Type B pancreatic cell (in vitro differentiated cells): ENCODE results near the gene HEYL. TPM values are rescaled to one million over a fixed set of nuclear protein-coding genes. Genes with fewer than 3 reads are reported as not detected.

ENCODE experiments used
- DNase-seq: peaks from one replicate; pipeline ENCODE4 v3.0.0; 2021; ENCODE audit warnings: mixed read lengths; ENCODE audit not compliant: unreplicated experiment; ENCODE audit errors: extremely low spot score
- H3K27ac Mint-ChIP-seq: 2 replicates; pipeline ENCODE4 v1.8.0; 2021; ENCODE audit warnings: mild to moderate bottlenecking, mixed read lengths
- H3K27me3 Mint-ChIP-seq: 2 replicates; pipeline ENCODE4 v1.8.0; 2021; ENCODE audit warnings: mixed read lengths
- H3K36me3 Mint-ChIP-seq: 2 replicates; pipeline ENCODE4 v1.8.0; 2021; ENCODE audit warnings: mixed read lengths
- H3K4me1 Mint-ChIP-seq: one replicate; pipeline ENCODE4 v1.8.0; 2021; ENCODE audit warnings: mixed read lengths; ENCODE audit not compliant: unreplicated experiment
- H3K4me3 Mint-ChIP-seq: 2 replicates; pipeline ENCODE4 v1.8.0; 2021; ENCODE audit warnings: mild to moderate bottlenecking, mixed read lengths
- H3K9me3 Mint-ChIP-seq: 2 replicates; pipeline ENCODE4 v1.8.0; 2021; ENCODE audit warnings: mixed read lengths
- total RNA-seq: library from RNA; stranded (reverse); gene quantifications from 2 replicates; pipeline ENCODE4 v1.2.1, GENCODE V29; 2021; ENCODE audit warnings: low replicate concordance
- TF ChIP-seq, protein P1 (sequence below): fragments of 200-600 bp; sonication (generic); conservative IDR thresholded peaks from 2 replicates; pipeline ENCODE4 v1.5.0; 2021; ENCODE audit warnings: antibody characterized with exemption, mild to moderate bottlenecking

The HEYL gene
- total RNA-seq, 1 donor from 2014 or later: 4.3 TPM

DNA sequence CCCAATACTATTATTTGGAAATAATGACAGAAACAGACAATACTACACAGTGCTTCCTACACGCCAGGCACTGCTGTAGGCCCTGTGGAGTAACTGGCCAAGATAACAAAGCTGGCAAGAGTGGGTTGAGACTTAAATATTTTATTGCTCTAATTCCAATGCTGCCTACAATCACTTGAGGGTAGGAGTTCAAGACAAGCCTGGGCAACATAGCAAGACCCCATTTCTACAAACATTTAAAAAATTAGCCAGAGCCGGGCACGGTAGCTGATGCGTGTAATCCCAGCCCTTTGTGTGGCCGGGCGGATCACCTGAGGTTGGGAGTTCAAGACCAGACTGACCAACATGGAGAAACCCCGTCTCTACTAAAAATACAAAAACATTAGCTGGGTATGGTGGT is 53.5 kb downstream of the HEYL start:
- Mint-ChIP-seq H3K9me3 (no peaks in the 10 kb centered on the region), H3K36me3 (no peaks in the 10 kb centered on the region)

GRCh38 chr1:39576016-39576657 is 63.3 kb downstream of the HEYL start:
- DNase-seq: no peak
- Mint-ChIP-seq H3K4me1 (peaks cover 33% of the 10 kb centered on the region), H3K4me3 (peak overlapping the region; percentile 95), H3K9me3 (no peaks in the 10 kb centered on the region), H3K27ac (peak overlapping the region; percentile 79), H3K27me3 (no peaks in the 10 kb centered on the region), H3K36me3 (peaks cover 33% of the 10 kb centered on the region)
- TF ChIP-seq, protein P1, sequence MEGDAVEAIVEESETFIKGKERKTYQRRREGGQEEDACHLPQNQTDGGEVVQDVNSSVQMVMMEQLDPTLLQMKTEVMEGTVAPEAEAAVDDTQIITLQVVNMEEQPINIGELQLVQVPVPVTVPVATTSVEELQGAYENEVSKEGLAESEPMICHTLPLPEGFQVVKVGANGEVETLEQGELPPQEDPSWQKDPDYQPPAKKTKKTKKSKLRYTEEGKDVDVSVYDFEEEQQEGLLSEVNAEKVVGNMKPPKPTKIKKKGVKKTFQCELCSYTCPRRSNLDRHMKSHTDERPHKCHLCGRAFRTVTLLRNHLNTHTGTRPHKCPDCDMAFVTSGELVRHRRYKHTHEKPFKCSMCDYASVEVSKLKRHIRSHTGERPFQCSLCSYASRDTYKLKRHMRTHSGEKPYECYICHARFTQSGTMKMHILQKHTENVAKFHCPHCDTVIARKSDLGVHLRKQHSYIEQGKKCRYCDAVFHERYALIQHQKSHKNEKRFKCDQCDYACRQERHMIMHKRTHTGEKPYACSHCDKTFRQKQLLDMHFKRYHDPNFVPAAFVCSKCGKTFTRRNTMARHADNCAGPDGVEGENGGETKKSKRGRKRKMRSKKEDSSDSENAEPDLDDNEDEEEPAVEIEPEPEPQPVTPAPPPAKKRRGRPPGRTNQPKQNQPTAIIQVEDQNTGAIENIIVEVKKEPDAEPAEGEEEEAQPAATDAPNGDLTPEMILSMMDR: no peak

More for the DNA sequence above, 53.5 kb downstream of the HEYL start:
- Mint-ChIP-seq H3K4me3 (no peak overlapping the region), H3K27me3 (peaks cover 4% of the 10 kb centered on the region), H3K27ac (no peak overlapping the region), H3K4me1 (no peaks in the 10 kb centered on the region)
- TF ChIP-seq, protein P1: no peak
- no peak for DNase-seq

DNA sequence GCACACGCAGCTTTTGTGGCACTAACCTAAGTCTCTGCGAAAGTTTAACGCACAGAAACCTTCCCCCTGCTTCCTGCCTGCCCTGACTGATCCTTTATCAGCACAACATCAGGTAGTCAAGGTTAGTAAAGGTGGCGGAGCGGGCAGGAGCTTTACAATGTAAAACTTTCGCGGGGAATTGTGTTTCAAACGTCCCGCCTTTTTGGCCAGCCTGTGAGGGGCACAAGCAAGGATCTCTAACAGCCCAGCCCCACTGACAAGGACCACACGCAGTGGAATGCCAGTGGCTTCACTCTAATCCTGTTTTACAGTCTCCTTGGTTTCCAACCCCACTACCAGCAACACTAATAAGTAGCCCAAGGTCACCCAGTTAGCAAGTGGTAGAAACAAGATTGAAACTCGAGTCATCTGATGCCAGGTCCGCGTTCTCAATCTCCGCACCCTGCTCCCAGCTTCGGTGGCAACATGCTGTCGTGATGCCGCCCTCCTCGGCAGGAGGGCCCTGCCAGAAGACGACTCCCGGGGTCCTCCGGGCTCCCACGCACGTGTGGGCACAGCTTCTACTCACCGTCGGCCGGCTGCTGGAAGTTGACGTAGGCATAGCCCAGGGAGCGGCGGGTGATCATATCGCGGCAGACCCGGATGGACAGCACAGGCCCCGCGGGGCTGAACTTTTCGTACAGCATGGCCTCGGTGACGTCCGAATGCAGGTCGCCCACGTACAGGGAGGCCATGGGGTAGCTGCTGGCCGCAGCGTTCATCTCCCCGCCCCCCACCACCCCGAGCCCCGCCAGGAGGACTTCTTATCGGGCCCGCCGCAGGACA is 64.0 kb downstream of the HEYL start:
- Mint-ChIP-seq H3K9me3 (no peaks in the 10 kb centered on the region), H3K27me3 (no peaks in the 10 kb centered on the region), H3K36me3 (peaks cover 37% of the 10 kb centered on the region), H3K4me3 (peak overlapping the region; percentile 95), H3K27ac (peak overlapping the region; percentile 87), H3K4me1 (peaks cover 33% of the 10 kb centered on the region)
- no peak for DNase-seq
- TF ChIP-seq, protein P1: no peak

- Mint-ChIP-seq H3K27ac (peak overlapping the region; percentile 87), H3K4me1 (peaks cover 33% of the 10 kb centered on the region), H3K27me3 (no peaks in the 10 kb centered on the region)
Observed at GRCh38 chr1:39574646-39575045, 64.8 kb downstream of the HEYL start.

More at GRCh38 chr1:39574646-39575045, 64.8 kb downstream of the HEYL start:
- no peak for DNase-seq
- peak overlapping the region; percentile 95 for H3K4me3 Mint-ChIP-seq
- H3K9me3 Mint-ChIP-seq: no peaks in the 10 kb centered on the region
- peaks cover 42% of the 10 kb centered on the region for H3K36me3 Mint-ChIP-seq
- TF ChIP-seq, protein P1: no peak

Other genes starting within 250 kb of the HEYL start
- 0.52 and 1.1 TPM in 2 replicates for gene BMP8A, start 148.0 kb downstream of the HEYL start, total RNA-seq
- 283 and 291 TPM in 2 replicates for gene PABPC4, start 62.9 kb downstream of the HEYL start, total RNA-seq
- 0.43 TPM in 1 of 2 replicates, not detected in the other for gene NT5C1A, start 32.5 kb upstream of the HEYL start, total RNA-seq
- gene HPCAL4, start 51.8 kb upstream of the HEYL start, total RNA-seq: 0.21 and 0.53 TPM in 2 replicates
- 50.0 and 51.7 TPM in 2 replicates for gene PPIE, start 99.2 kb upstream of the HEYL start, total RNA-seq
- gene OXCT2, start 131.7 kb upstream of the HEYL start, total RNA-seq: 0.21 and 0.65 TPM in 2 replicates
- 1.5 and 2.4 TPM in 2 replicates for gene BMP8B, start 149.2 kb upstream of the HEYL start, total RNA-seq
- 23.9 and 29.6 TPM in 2 replicates for gene TRIT1, start 243.9 kb upstream of the HEYL start, total RNA-seq